H1 (cell line): ENCODE measurements around the gene INVS. TPM values are rescaled to one million over a fixed set of nuclear protein-coding genes. Genes with fewer than 3 reads are reported as not detected.

Experiments used
- RNF2 ChIP-seq: fragments of 200-900, 300-1000 bp; sonication (generic); IDR thresholded peaks from 2 replicates; pipeline ENCODE4 v1.7.1; 2016; ENCODE audit warnings: borderline replicate concordance, low read depth, mild to moderate bottlenecking, antibody characterized with exemption, low read length; ENCODE audit not compliant: poor library complexity, severe bottlenecking; ENCODE audit errors: missing control alignments
- polyA plus RNA-seq, 7 experiments: library from polyadenylated mRNA; depleted of rRNA in 3 of 7; stranded (reverse) in 5 of 7; unstranded in 2 of 7; fragments of >200 nt in 5 of 7; fragments of 200-250 nt in 2 of 7; gene quantifications; 1 replicate in 5 of 7; 2 replicates in 1 of 7; 4 replicates in 1 of 7; pipeline versions ENCODE4 v1.2.1 to v1.2.3, GENCODE V29; 2011 to 2013; ENCODE audit warnings: missing spikeins in 2 of 7, mixed read lengths in 2 of 7
- total RNA-seq: library from RNA; stranded (reverse); fragmentation: NEBNext Ultra II Directional; extraction: Animal tissue kit (Norgen Biotek cat#: 25700); gene quantifications from 2 replicates; pipeline ENCODE4 v1.2.1, GENCODE V29; 2021
- TF ChIP-seq, protein P1 (sequence below): IDR thresholded peaks from 2 replicates; pipeline ENCODE4 v1.6.1; 2011; ENCODE audit warnings: low read length, improper control_type of control experiment

Gene INVS
- total and polyA plus RNA-seq, 2 of the 8 experiments (the other 6 are each of a cell fraction or from before 2014, with no cell fraction given): 4.1 to 6.9 TPM

DNA sequence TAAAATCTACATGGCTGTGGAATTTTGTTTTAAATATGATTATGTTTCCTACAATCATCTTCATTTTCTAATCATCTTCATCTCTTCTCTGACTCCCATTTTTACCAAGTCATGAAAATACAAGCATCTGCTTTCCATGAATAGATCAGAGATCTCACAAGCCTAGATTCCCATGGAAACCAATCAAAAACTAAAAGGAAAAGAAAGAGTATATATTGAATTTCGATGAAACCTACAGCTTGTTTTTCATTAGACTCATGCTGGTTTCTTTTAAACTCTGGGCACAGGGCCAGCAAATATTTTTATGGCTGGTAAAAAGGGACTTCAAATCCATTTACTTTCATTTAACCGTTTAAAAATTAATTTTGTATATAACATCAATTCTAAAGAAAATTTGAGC lies 51.2 kb downstream of the INVS start (continued):
- no peak for TF ChIP-seq RNF2
- TF ChIP-seq, protein P1, sequence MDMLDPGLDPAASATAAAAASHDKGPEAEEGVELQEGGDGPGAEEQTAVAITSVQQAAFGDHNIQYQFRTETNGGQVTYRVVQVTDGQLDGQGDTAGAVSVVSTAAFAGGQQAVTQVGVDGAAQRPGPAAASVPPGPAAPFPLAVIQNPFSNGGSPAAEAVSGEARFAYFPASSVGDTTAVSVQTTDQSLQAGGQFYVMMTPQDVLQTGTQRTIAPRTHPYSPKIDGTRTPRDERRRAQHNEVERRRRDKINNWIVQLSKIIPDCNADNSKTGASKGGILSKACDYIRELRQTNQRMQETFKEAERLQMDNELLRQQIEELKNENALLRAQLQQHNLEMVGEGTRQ: no peak
